Activated CD8-positive, alpha-beta T cell treated with anti-CD3 and anti-CD28 coated beads for 36 hours (primary cell): ENCODE results near the gene MAP1B. TPM values are rescaled to one million over a fixed set of nuclear protein-coding genes. Genes with fewer than 3 reads are reported as not detected.

ENCODE experiments used
- ATAC-seq: fragments of 200-7000 bp; cut with Tn5 transposase; one replicate; pipeline ENCODE4 v1.10.0; 2021; ENCODE audit warnings: mild to moderate bottlenecking, moderate library complexity
- CTCF ChIA-PET: fragments of 350-600 bp; sonication (Branson Sonifier 250); formaldehyde crosslinking; loops from one replicate; lab custom pipeline; 2021; ENCODE audit warnings: antibody characterized with exemption; lab: Charles Lee
- POLR2A ChIA-PET: fragments of 350-600 bp; sonication (Branson Sonifier 250); formaldehyde crosslinking; loops from one replicate; lab custom pipeline; 2021; ENCODE audit warnings: antibody characterized with exemption; lab: Charles Lee
- DNase-seq: peaks from one replicate; pipeline ENCODE4 v3.0.0-alpha.2; 2020
- H3K27ac Mint-ChIP-seq: one replicate; pipeline ENCODE4 v1.8.0; 2021; ENCODE audit warnings: mild to moderate bottlenecking, mixed read lengths
- H3K27me3 Mint-ChIP-seq: one replicate; pipeline ENCODE4 v1.8.0; 2021; ENCODE audit warnings: mixed read lengths
- H3K36me3 Mint-ChIP-seq: one replicate; pipeline ENCODE4 v1.8.0; 2021; ENCODE audit warnings: low read depth, mixed read lengths
- H3K4me1 Mint-ChIP-seq: one replicate; pipeline ENCODE4 v1.8.0; 2021; ENCODE audit warnings: low read depth, mixed read lengths
- H3K4me3 Mint-ChIP-seq: one replicate; pipeline ENCODE4 v1.8.0; 2021; ENCODE audit warnings: mild to moderate bottlenecking, moderate library complexity, mixed read lengths
- H3K9me3 Mint-ChIP-seq: one replicate; pipeline ENCODE4 v1.8.0; 2021; ENCODE audit warnings: mixed read lengths
- CTCF ChIP-seq: fragments of 200-600 bp; IDR thresholded peaks from one replicate; pipeline ENCODE4 v1.8.0; 2022; ENCODE audit warnings: antibody characterized with exemption, mild to moderate bottlenecking
- intact Hi-C: fragments of 100-400 bp; cut with micrococcal nuclease; formaldehyde crosslinking; loops from one replicate; pipeline ENCODE4 v1.10.0; 2022
- total RNA-seq, 2 experiments: library from RNA; stranded (reverse); gene quantifications; one replicate each; pipeline ENCODE4 v1.2.3, GENCODE V29; 2021

Gene MAP1B
- total RNA-seq, 2 experiments from 2014 or later: 0.09 to 0.25 TPM

GRCh38 chr5:72248410-72248981, 141.2 kb downstream of the MAP1B start:
- TF ChIP-seq CTCF: no peak
- ATAC-seq (no peak), DNase-seq (no peak)
- CTCF ChIA-PET: interaction anchor here (0.7 to 1.6 kb wide), 4 partner anchors 9 to 230 kb away, joined by 3 to 6 read pairs (median 3); no protein-coding TSS in a partner anchor
- intact Hi-C loops: no loop called here
- Mint-ChIP-seq H3K4me3 (no peak overlapping the region), H3K36me3 (peaks cover 11% of the 10 kb centered on the region), H3K4me1 (peaks cover 30% of the 10 kb centered on the region), H3K27ac (no peak overlapping the region), H3K9me3 (no peaks in the 10 kb centered on the region), H3K27me3 (no peaks in the 10 kb centered on the region)
- POLR2A ChIA-PET: interaction anchor here (1.1 kb wide), 1 partner anchor 9 kb away, joined by 3 read pairs; no protein-coding TSS in a partner anchor

- H3K4me3 Mint-ChIP-seq: no peak overlapping the region
- no peaks in the 10 kb centered on the region for H3K9me3 Mint-ChIP-seq
- peaks cover 21% of the 10 kb centered on the region for H3K4me1 Mint-ChIP-seq
- intact Hi-C loops: no loop called here
- ATAC-seq: no peak
- no peak overlapping the region for H3K27ac Mint-ChIP-seq
- no peak for DNase-seq
- ChIA-PET CTCF (interaction anchor here (1.3 kb wide), 1 partner anchor 18 kb away, joined by 4 read pairs; no protein-coding TSS in a partner anchor), POLR2A (no interaction called here)
- peaks cover 13% of the 10 kb centered on the region for H3K36me3 Mint-ChIP-seq
- no peaks in the 10 kb centered on the region for H3K27me3 Mint-ChIP-seq
- TF ChIP-seq CTCF: no peak
These were observed 144.1 kb downstream of the MAP1B start for GRCh38 chr5:72251386-72251785.

GRCh38 chr5:72252008-72252407, 144.7 kb downstream of the MAP1B start:
- H3K4me1 Mint-ChIP-seq: peaks cover 20% of the 10 kb centered on the region
- H3K27me3 Mint-ChIP-seq: no peaks in the 10 kb centered on the region
- intact Hi-C loops: no loop called here
- peaks cover 17% of the 10 kb centered on the region for H3K36me3 Mint-ChIP-seq
- ChIA-PET POLR2A (no interaction called here), CTCF (interaction anchor here (1.3 kb wide), 1 partner anchor 17 kb away, joined by 4 read pairs; no protein-coding TSS in a partner anchor)
- H3K4me3 Mint-ChIP-seq: no peak overlapping the region
- no peak for TF ChIP-seq CTCF
- no peak for ATAC-seq
- no peaks in the 10 kb centered on the region for H3K9me3 Mint-ChIP-seq
- no peak overlapping the region for H3K27ac Mint-ChIP-seq
- no peak for DNase-seq

- Mint-ChIP-seq H3K4me1 (peaks cover 23% of the 10 kb centered on the region), H3K9me3 (no peaks in the 10 kb centered on the region), H3K36me3 (peaks cover 22% of the 10 kb centered on the region), H3K4me3 (no peak overlapping the region), H3K27ac (no peak overlapping the region), H3K27me3 (no peaks in the 10 kb centered on the region)
- DNase-seq (no peak), ATAC-seq (no peak)
- POLR2A ChIA-PET: no interaction called here
- intact Hi-C loops: no loop called here
- TF ChIP-seq CTCF: no peak
- CTCF ChIA-PET: no interaction called here
These were observed 145.4 kb downstream of the MAP1B start for GRCh38 chr5:72252574-72253155.

- DNase-seq (no peak), ATAC-seq (no peak)
- TF ChIP-seq CTCF: no peak
- no peaks in the 10 kb centered on the region for H3K9me3 Mint-ChIP-seq
- H3K4me1 Mint-ChIP-seq: peaks cover 17% of the 10 kb centered on the region
- peaks cover 30% of the 10 kb centered on the region for H3K36me3 Mint-ChIP-seq
- H3K27ac Mint-ChIP-seq: no peak overlapping the region
- H3K4me3 Mint-ChIP-seq: no peak overlapping the region
- CTCF ChIA-PET: no interaction called here
- intact Hi-C loops: no loop called here
- POLR2A ChIA-PET: no interaction called here
- H3K27me3 Mint-ChIP-seq: no peaks in the 10 kb centered on the region
These were observed 148.0 kb downstream of the MAP1B start for GRCh38 chr5:72255237-72255636.
